Measurements from ENCODE around the gene LRRC10B.

LRRC10B gene

DNA sequence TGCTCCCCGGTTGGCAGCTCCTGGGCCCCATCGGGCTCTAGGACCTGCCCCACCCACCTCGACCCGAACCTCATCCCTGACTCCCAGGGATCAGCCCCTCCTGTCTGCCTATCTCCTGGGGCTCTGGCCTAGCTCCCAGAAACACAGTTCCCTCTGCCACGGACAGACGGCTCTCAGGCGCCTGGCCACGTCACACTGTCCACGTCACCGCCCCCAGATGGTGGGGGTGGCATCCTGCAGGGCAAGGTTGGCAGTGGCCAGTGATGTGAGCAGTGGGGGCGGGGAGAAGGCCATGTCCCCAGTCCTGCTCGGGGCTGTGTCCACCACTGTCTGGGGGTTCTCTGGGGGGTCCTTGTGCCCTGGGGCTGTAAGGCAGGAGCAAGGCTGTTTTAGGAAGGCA lies 43.1 kb downstream of the LRRC10B start:
- TF ChIP-seq EZH2phosphoT487 (IDR thresholded peaks at IDR 0.05; ENCODE audit: low read depth) = no peak
- TF ChIP-seq, protein P1, sequence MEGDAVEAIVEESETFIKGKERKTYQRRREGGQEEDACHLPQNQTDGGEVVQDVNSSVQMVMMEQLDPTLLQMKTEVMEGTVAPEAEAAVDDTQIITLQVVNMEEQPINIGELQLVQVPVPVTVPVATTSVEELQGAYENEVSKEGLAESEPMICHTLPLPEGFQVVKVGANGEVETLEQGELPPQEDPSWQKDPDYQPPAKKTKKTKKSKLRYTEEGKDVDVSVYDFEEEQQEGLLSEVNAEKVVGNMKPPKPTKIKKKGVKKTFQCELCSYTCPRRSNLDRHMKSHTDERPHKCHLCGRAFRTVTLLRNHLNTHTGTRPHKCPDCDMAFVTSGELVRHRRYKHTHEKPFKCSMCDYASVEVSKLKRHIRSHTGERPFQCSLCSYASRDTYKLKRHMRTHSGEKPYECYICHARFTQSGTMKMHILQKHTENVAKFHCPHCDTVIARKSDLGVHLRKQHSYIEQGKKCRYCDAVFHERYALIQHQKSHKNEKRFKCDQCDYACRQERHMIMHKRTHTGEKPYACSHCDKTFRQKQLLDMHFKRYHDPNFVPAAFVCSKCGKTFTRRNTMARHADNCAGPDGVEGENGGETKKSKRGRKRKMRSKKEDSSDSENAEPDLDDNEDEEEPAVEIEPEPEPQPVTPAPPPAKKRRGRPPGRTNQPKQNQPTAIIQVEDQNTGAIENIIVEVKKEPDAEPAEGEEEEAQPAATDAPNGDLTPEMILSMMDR (IDR thresholded peaks at IDR 0.05; ENCODE audit: low read depth, low read length) = no peak
- peaks cover 2% of the 10 kb centered on the region; the same call in 1 of the 2 replicates for H3K4me1 ChIP-seq (ENCODE audit: low read length)
- no peak overlapping the region for H3K27ac ChIP-seq (ENCODE audit: low read length)
- no peaks in the 10 kb centered on the region for H4K20me1 ChIP-seq (ENCODE audit: insufficient read depth, low read length)
- no peaks in the 10 kb centered on the region for H3K36me3 ChIP-seq (replicated peaks; ENCODE audit: low read depth, low read length)
- no peak overlapping the region for H2AFZ ChIP-seq (ENCODE audit: low read depth, low read length)
- no peaks in the 10 kb centered on the region for H3K79me2 ChIP-seq (ENCODE audit: low read length)
- no peak overlapping the region for H3K4me2 ChIP-seq (ENCODE audit: low read length)
- no peak overlapping the region for H3K9ac ChIP-seq (ENCODE audit: low read length)
- H3K27me3 ChIP-seq (ENCODE audit: low read depth, low read length) = peaks cover 24% of the 10 kb centered on the region
- no peaks in the 10 kb centered on the region for H3K9me3 ChIP-seq (ENCODE audit: insufficient read depth, low read length)
- no peak overlapping the region for H3K4me3 ChIP-seq (ENCODE audit: low read length)

DNA sequence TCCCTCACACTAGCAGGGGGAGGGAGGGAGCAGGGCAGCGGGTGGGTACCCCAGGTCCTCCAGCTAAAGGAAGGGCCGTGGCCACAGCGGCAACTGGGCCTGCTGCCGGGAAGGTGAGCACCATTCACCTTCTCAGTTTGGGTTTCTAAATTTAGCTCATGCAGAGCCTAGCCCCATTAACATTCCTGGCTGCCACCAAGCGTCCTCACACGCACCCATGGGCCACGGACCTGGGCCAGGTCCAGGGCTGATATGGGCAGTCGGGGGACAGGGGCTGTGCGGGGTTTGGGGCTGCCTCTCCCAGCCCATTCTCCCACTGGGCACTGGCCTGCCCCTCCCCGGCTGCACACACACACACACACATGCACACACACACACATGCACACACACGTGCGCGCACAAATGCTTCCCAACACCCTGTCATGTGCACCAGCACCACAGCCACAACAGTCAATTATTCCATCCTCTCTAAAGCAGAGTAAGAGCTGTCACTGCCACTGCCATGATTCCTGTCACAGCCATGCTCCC lies 43.6 kb downstream of the LRRC10B start:
- Histone ChIP-seq H3K36me3 (replicated peaks; ENCODE audit: low read depth, low read length) (no peaks in the 10 kb centered on the region), H3K9ac (ENCODE audit: low read length) (no peak overlapping the region), H3K79me2 (ENCODE audit: low read length) (no peaks in the 10 kb centered on the region), H3K27ac (ENCODE audit: low read length) (no peak overlapping the region), H3K4me3 (ENCODE audit: low read length) (no peak overlapping the region), H3K4me1 (ENCODE audit: low read length) (peaks cover 2% of the 10 kb centered on the region; the same call in 1 of the 2 replicates), H4K20me1 (ENCODE audit: insufficient read depth, low read length) (no peaks in the 10 kb centered on the region), H2AFZ (ENCODE audit: low read depth, low read length) (no peak overlapping the region), H3K4me2 (ENCODE audit: low read length) (no peak overlapping the region), H3K27me3 (ENCODE audit: low read depth, low read length) (peaks cover 24% of the 10 kb centered on the region), H3K9me3 (ENCODE audit: insufficient read depth, low read length) (no peaks in the 10 kb centered on the region)
- TF ChIP-seq EZH2phosphoT487 (IDR thresholded peaks at IDR 0.05; ENCODE audit: low read depth) = no peak
- TF ChIP-seq, protein P1 (IDR thresholded peaks at IDR 0.05; ENCODE audit: low read depth, low read length) = no peak

DNA sequence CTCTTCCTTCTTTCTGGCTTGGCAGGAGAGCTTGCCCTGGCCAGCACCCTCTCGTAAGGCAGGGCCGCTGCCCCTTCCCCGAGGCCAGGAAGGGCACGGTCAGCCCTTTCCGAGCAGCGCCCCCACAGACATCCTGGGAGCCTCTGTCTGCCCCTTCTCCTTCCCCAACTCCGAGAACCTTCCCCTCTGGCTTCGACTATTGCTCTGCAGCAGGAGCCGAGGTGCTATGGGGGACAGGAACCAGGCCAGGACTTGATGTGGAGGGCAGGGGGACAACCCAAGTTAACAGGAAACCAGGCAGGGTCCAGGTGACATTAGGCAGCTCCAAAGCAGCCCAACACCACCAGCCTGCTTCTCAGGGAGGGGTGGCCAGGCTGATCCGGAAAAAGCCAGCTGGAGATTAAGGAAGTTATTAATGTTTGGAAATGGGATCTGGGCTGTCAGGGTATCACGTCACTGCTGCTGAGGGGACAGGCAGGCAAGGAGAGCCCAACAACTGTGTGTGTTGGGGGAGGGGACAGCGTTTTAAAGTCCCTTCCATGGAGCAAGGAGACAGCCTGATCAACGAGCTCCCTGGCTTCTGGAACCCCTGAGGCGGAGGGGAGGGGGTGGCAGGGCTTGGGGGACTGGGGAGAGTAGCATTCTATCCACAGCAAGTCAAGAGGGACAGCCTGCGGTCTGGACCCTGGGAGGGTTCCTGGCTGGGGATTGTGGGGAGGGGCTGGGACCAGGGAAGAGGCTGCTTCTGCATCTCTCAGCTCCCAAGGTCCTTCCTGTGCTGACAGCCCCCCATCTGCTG lies 45.0 kb downstream of the LRRC10B start:
- Histone ChIP-seq H3K9ac (ENCODE audit: low read length) (no peak overlapping the region), H3K79me2 (ENCODE audit: low read length) (no peaks in the 10 kb centered on the region), H3K4me2 (ENCODE audit: low read length) (no peak overlapping the region), H2AFZ (ENCODE audit: low read depth, low read length) (no peak overlapping the region), H3K27me3 (ENCODE audit: low read depth, low read length) (peaks cover 33% of the 10 kb centered on the region), H4K20me1 (ENCODE audit: insufficient read depth, low read length) (no peaks in the 10 kb centered on the region), H3K4me3 (ENCODE audit: low read length) (no peak overlapping the region), H3K9me3 (ENCODE audit: insufficient read depth, low read length) (no peaks in the 10 kb centered on the region), H3K27ac (ENCODE audit: low read length) (no peak overlapping the region), H3K36me3 (replicated peaks; ENCODE audit: low read depth, low read length) (no peaks in the 10 kb centered on the region), H3K4me1 (ENCODE audit: low read length) (peaks cover 2% of the 10 kb centered on the region; the same call in 1 of the 2 replicates)
- no peak for TF ChIP-seq EZH2phosphoT487 (IDR thresholded peaks at IDR 0.05; ENCODE audit: low read depth)
- TF ChIP-seq, protein P1 (IDR thresholded peaks at IDR 0.05; ENCODE audit: low read depth, low read length) = no peak

DNA sequence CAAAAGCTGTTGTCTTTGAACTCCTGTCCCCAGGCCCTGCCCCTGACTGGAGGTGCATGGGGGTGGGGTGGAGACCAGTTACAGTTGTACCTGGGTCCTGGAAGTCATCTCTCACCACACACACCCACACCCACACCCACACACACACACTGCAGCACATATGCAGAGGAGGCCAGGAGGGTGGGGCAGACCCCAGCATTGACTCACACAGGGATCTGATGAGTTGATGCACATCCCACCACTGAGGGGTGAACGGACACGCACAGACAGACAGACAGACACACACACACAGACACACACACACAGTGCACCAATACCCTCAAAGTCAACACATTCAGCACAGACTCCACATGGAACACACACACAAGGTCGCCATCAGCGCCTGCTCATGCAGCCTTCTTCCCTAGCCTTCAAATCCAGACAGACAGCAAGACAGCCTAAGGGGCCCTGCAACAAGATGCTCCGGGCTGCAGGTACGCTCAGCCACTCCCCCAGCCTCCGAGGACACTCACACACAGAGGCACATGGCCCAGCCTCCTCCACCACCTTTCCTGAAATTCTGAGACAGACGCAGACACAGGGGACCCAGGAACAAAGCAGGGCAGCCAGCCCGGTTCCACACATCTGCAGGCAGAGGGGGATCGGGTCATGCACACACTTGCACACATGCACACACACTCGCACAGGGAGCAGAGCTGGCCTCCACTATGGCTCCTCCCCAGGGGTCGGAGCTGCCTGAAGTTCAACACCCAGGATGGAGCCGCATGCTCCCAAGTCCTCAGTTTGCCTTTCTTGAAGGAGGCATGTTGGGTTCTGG lies 45.8 kb downstream of the LRRC10B start:
- Histone ChIP-seq H3K9ac (ENCODE audit: low read length) (no peak overlapping the region), H3K9me3 (ENCODE audit: insufficient read depth, low read length) (no peaks in the 10 kb centered on the region), H3K4me2 (ENCODE audit: low read length) (no peak overlapping the region), H3K36me3 (replicated peaks; ENCODE audit: low read depth, low read length) (no peaks in the 10 kb centered on the region), H3K27me3 (ENCODE audit: low read depth, low read length) (peaks cover 34% of the 10 kb centered on the region), H3K4me3 (ENCODE audit: low read length) (no peak overlapping the region), H3K4me1 (ENCODE audit: low read length) (peaks cover 2% of the 10 kb centered on the region; the same call in 1 of the 2 replicates), H4K20me1 (ENCODE audit: insufficient read depth, low read length) (0 out of 2 replicates have a peak, but pooled peaks cover 4% of the 10 kb centered on the region), H3K27ac (ENCODE audit: low read length) (no peak overlapping the region), H2AFZ (ENCODE audit: low read depth, low read length) (no peak overlapping the region), H3K79me2 (ENCODE audit: low read length) (no peaks in the 10 kb centered on the region)
- TF ChIP-seq, protein P1 (IDR thresholded peaks at IDR 0.05; ENCODE audit: low read depth, low read length) = no peak
- TF ChIP-seq EZH2phosphoT487 (IDR thresholded peaks at IDR 0.05; ENCODE audit: low read depth) = no peak

Measured in OCI-LY3 (cell line).